PFSK-1 (cell line): ENCODE measurements around the gene GAS2L3.
A peak's percentile ranks its signal among the peaks of the same experiment; 100 is the strongest.

Experiments
- FOXP2 ChIP-seq: optimal IDR thresholded peaks from 2 replicates; pipeline ENCODE3; 2011; ENCODE audit warnings: borderline replicate concordance, control low read depth, inconsistent platforms; ENCODE audit not compliant: insufficient read depth; ENCODE audit errors: extremely low read length, extremely low read depth
- POLR2AphosphoS5 ChIP-seq: IDR thresholded peaks from 2 replicates; pipeline ENCODE4 v1.6.1; 2012; ENCODE audit warnings: low read depth, mild to moderate bottlenecking, control low read depth, low read length, moderate library complexity
- REST ChIP-seq, 2 experiments: IDR thresholded peaks; 2 replicates each; pipeline versions ENCODE4 v1.6.1 to v1.8.0; 2011 to 2012; ENCODE audit warnings: low read depth in 2 of 2, low read length in 2 of 2, control low read depth in 1 of 2, inconsistent platforms in 1 of 2, mild to moderate bottlenecking in 1 of 2, moderate library complexity in 1 of 2; ENCODE audit not compliant: insufficient read depth in 1 of 2
- SIN3A ChIP-seq: IDR thresholded peaks from 2 replicates; pipeline ENCODE4 v1.6.1; 2012; ENCODE audit warnings: mild to moderate bottlenecking, low read length, moderate library complexity, borderline replicate concordance; ENCODE audit not compliant: insufficient read depth
- TAF1 ChIP-seq: IDR thresholded peaks from 2 replicates; pipeline ENCODE4 v1.6.1; 2012; ENCODE audit warnings: low read length, control low read depth, borderline replicate concordance; ENCODE audit not compliant: insufficient read depth

Gene GAS2L3

GRCh38 chr12:100553936-100554335 is 19.5 kb upstream of the GAS2L3 start:
- TF ChIP-seq FOXP2: no peak
- no peak for TF ChIP-seq SIN3A
- TF ChIP-seq TAF1: no peak
- TF ChIP-seq POLR2AphosphoS5: no peak
- no peak for TF ChIP-seq REST (IDR thresholded peaks at IDR 0.05; ENCODE audit: insufficient read depth in 1 of 2, low read depth in 2 of 2, low read length in 2 of 2)

- TF ChIP-seq POLR2AphosphoS5 (no peak), TAF1 (no peak)
These were observed 18.8 kb upstream of the GAS2L3 start for GRCh38 chr12:100554608-100555077.

GRCh38 chr12:100555722-100556121 is 17.8 kb upstream of the GAS2L3 start:
- no peak for TF ChIP-seq TAF1

GRCh38 chr12:100557357-100557756 is 16.1 kb upstream of the GAS2L3 start:
- no peak for TF ChIP-seq TAF1
- no peak for TF ChIP-seq POLR2AphosphoS5
- TF ChIP-seq REST (IDR thresholded peaks at IDR 0.05; ENCODE audit: insufficient read depth in 1 of 2, low read depth in 2 of 2, low read length in 2 of 2): no peak
- no peak for TF ChIP-seq FOXP2
- no peak for TF ChIP-seq SIN3A

- TF ChIP-seq SIN3A: peak; percentile 71; the same call in 1 of the 2 replicates
- no peak for TF ChIP-seq TAF1
- TF ChIP-seq FOXP2: no peak
- TF ChIP-seq REST (IDR thresholded peaks at IDR 0.05; ENCODE audit: insufficient read depth in 1 of 2, low read depth in 2 of 2, low read length in 2 of 2): no peak
- TF ChIP-seq POLR2AphosphoS5: no peak
These were observed 9.4 kb upstream of the GAS2L3 start for GRCh38 chr12:100564090-100564489.

GRCh38 chr12:100564905-100565467 is 8.5 kb upstream of the GAS2L3 start:
- TF ChIP-seq FOXP2 (no peak), TAF1 (no peak), REST (IDR thresholded peaks at IDR 0.05; ENCODE audit: insufficient read depth in 1 of 2, low read depth in 2 of 2, low read length in 2 of 2) (no peak), SIN3A (no peak), POLR2AphosphoS5 (no peak)
